MCF 10A (cell line): ENCODE data around the gene ADGRE1. TPM values are rescaled to one million over a fixed set of nuclear protein-coding genes. Genes with fewer than 3 reads are reported as not detected.

Experiments used
- BruUV-seq: library from RNA; stranded (reverse); fragments of 400-500 nt; replicated peaks from 2 replicates; lab custom pipeline; 2021; lab: Mats Ljungman, UMichigan
- CTCF ChIA-PET: fragments of 300-600 bp; sonication (Branson Sonifier 250); formaldehyde crosslinking; extraction: SDS; loops from one replicate; lab custom pipeline; 2021; ENCODE audit warnings: antibody characterized with exemption, inconsistent platforms; lab: Yijun Ruan, JAX
- POLR2A ChIA-PET: fragments of 300-600, 350-650 bp; sonication (Branson Sonifier 250); formaldehyde crosslinking; extraction: SDS; loops from one replicate; lab custom pipeline; 2020; ENCODE audit warnings: antibody characterized with exemption, inconsistent platforms; lab: Yijun Ruan, JAX
- DNase-seq: peaks from one replicate; pipeline ENCODE4 v3.0.0-alpha.2; 2018; ENCODE audit not compliant: unreplicated experiment
- H3K27ac Mint-ChIP-seq: one replicate; pipeline ENCODE4 v1.8.0; 2022; ENCODE audit warnings: mild to moderate bottlenecking, low read depth, mixed read lengths; ENCODE audit not compliant: unreplicated experiment
- H3K27me3 Mint-ChIP-seq: one replicate; pipeline ENCODE4 v1.8.0; 2022; ENCODE audit warnings: mixed read lengths; ENCODE audit not compliant: insufficient read depth, unreplicated experiment
- H3K36me3 Mint-ChIP-seq: one replicate; pipeline ENCODE4 v1.8.0; 2022; ENCODE audit warnings: mild to moderate bottlenecking, moderate library complexity, mixed read lengths; ENCODE audit not compliant: insufficient read depth, unreplicated experiment
- H3K4me1 Mint-ChIP-seq: one replicate; pipeline ENCODE4 v1.8.0; 2022; ENCODE audit warnings: mixed read lengths; ENCODE audit not compliant: insufficient read depth, unreplicated experiment
- H3K4me3 Mint-ChIP-seq: one replicate; pipeline ENCODE4 v1.8.0; 2022; ENCODE audit warnings: mild to moderate bottlenecking, moderate library complexity, mixed read lengths; ENCODE audit not compliant: unreplicated experiment
- H3K9me3 Mint-ChIP-seq: one replicate; pipeline ENCODE4 v1.8.0; 2022; ENCODE audit warnings: mixed read lengths; ENCODE audit not compliant: unreplicated experiment
- intact Hi-C: fragments of 100-400 bp; cut with micrococcal nuclease; formaldehyde crosslinking; loops from 2 replicates; pipeline ENCODE4 v1.14.1; 2022
- total RNA-seq: library from RNA; stranded (reverse); gene quantifications from 2 replicates; pipeline ENCODE4 v1.2.3, GENCODE V29; 2022
- TF ChIP-seq, protein P1 (sequence below): fragments of 200-600 bp; IDR thresholded peaks from one replicate; pipeline ENCODE4 v1.8.0; 2022; ENCODE audit warnings: antibody characterized with exemption, mild to moderate bottlenecking; ENCODE audit not compliant: unreplicated experiment

Gene ADGRE1
- total RNA-seq, 1 experiment from 2014 or later: not detected

DNA sequence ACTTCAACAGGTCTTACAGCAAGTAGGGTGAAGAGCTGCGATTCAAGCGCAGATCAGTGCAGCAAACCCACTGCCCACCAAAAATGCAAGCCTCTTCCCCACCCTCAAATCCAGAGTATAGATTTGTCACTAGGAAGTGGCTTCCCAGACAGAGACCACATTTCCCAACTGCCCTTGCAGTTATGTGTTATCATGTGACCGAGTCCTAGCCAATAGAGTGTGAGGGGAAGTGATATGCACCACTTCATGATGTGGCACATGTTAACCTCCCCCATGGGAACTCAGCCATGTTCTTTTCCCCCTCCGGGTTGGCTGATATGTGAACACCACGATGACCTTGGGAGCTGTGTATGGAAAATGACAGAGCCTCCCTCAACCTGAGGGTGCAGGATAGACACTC lies 83.1 kb downstream of the ADGRE1 start:
- POLR2A ChIA-PET: interaction anchor here (1.2 kb wide), 1 partner anchor 9 kb away, joined by 3 read pairs; no protein-coding TSS in a partner anchor
- BruUV-seq: no TSS peak
- intact Hi-C loops: no loop called here
- Mint-ChIP-seq H3K36me3 (no peaks in the 10 kb centered on the region), H3K4me1 (peaks cover 11% of the 10 kb centered on the region), H3K9me3 (no peaks in the 10 kb centered on the region), H3K27me3 (peaks cover 30% of the 10 kb centered on the region), H3K4me3 (no peak overlapping the region), H3K27ac (no peak overlapping the region)
- CTCF ChIA-PET: interaction anchor here (0.8 to 1.0 kb wide), 2 partner anchors 9 to 20 kb away, joined by 3 read pairs; no protein-coding TSS in a partner anchor
- DNase-seq: no peak
- TF ChIP-seq, protein P1, sequence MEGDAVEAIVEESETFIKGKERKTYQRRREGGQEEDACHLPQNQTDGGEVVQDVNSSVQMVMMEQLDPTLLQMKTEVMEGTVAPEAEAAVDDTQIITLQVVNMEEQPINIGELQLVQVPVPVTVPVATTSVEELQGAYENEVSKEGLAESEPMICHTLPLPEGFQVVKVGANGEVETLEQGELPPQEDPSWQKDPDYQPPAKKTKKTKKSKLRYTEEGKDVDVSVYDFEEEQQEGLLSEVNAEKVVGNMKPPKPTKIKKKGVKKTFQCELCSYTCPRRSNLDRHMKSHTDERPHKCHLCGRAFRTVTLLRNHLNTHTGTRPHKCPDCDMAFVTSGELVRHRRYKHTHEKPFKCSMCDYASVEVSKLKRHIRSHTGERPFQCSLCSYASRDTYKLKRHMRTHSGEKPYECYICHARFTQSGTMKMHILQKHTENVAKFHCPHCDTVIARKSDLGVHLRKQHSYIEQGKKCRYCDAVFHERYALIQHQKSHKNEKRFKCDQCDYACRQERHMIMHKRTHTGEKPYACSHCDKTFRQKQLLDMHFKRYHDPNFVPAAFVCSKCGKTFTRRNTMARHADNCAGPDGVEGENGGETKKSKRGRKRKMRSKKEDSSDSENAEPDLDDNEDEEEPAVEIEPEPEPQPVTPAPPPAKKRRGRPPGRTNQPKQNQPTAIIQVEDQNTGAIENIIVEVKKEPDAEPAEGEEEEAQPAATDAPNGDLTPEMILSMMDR: no peak

DNA sequence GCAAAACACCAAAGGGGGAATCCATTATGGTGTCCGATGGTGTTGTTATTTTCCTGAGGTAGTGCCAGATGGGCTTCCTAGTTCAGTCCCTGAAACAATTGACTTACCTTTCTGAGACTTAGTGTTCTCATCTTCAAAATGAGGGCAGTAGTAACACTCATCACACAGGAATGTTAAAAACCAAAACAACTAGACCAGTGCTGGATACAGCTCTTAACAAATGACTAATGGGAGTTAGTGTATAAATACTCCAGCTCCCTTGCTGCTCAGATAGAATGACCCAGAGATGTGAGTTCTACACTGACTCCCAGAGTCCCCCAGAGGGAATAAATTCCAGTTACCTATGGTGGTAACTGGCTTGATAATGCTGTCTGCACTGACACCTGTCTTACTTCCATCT lies 84.0 kb downstream of the ADGRE1 start:
- Mint-ChIP-seq H3K4me1 (peaks cover 11% of the 10 kb centered on the region), H3K27me3 (peaks cover 31% of the 10 kb centered on the region), H3K27ac (no peak overlapping the region), H3K36me3 (no peaks in the 10 kb centered on the region), H3K4me3 (no peak overlapping the region), H3K9me3 (no peaks in the 10 kb centered on the region)
- POLR2A ChIA-PET: no interaction called here
- no TSS peak for BruUV-seq
- peak; percentile 24 for DNase-seq
- CTCF ChIA-PET: interaction anchor here (1.0 kb wide), 1 partner anchor 10 kb away, joined by 3 read pairs; no protein-coding TSS in a partner anchor
- TF ChIP-seq, protein P1: no peak
- intact Hi-C loops: no loop called here

DNA sequence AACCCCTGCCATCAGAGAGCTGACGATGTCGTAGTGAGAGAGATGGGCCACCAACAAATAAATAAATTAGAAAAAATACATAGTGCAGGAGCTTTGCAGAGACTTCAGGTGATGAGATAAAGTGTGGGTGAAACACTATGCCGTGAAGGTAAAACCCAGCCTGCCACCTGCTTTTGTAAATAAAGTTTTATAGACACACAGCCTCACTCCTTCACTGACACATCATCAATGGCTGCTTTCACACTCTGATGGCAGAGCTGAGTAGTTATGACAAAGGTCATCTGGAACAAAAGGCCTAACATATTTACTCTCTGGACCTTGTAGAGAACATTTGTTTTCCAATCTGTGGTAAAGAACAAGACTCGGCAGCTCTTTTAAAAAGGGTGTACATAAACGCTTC lies 88.8 kb downstream of the ADGRE1 start:
- no peak for DNase-seq
- TF ChIP-seq, protein P1: no peak
- ChIA-PET POLR2A (no interaction called here), CTCF (interaction anchor here (0.6 kb wide), 1 partner anchor 954 kb away, joined by 3 read pairs; no protein-coding TSS in a partner anchor)
- intact Hi-C loops: no loop called here
- peaks cover 6% of the 10 kb centered on the region for H3K4me1 Mint-ChIP-seq
- no peak overlapping the region for H3K27ac Mint-ChIP-seq
- H3K4me3 Mint-ChIP-seq: no peak overlapping the region
- peaks cover 17% of the 10 kb centered on the region for H3K27me3 Mint-ChIP-seq
- no peaks in the 10 kb centered on the region for H3K9me3 Mint-ChIP-seq
- H3K36me3 Mint-ChIP-seq: no peaks in the 10 kb centered on the region
- no TSS peak for BruUV-seq

DNA sequence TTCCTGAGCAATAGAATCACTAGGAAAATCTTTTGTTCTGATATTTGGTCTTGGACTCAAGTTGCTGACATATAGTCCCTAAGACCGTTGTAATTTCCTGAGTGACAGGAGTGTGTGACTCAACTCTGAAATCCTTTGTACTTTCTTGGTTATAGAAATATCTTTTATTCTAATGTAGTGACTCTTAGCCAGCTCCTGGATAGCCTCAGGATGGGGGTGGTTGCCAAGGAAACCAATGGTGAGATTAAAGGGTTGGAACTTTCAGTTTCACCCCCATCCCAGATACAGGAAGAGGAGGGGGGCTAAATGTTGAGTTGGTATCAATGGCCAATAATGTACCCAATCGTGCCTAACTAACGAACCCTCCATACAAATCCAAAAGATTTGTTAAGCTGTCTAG lies 92.0 kb downstream of the ADGRE1 start:
- no peak overlapping the region for H3K4me3 Mint-ChIP-seq
- ChIA-PET CTCF (interaction anchor here (0.9 kb wide), 1 partner anchor 821 kb away, joined by 3 read pairs; no protein-coding TSS in a partner anchor), POLR2A (interaction anchor here (0.6 kb wide), 1 partner anchor 9 kb away, joined by 3 read pairs; no protein-coding TSS in a partner anchor)
- BruUV-seq: no TSS peak
- no peak for DNase-seq
- TF ChIP-seq, protein P1: no peak
- H3K27me3 Mint-ChIP-seq: peaks cover 12% of the 10 kb centered on the region
- peaks cover 14% of the 10 kb centered on the region for H3K9me3 Mint-ChIP-seq
- no peak overlapping the region for H3K27ac Mint-ChIP-seq
- H3K4me1 Mint-ChIP-seq: no peaks in the 10 kb centered on the region
- no peaks in the 10 kb centered on the region for H3K36me3 Mint-ChIP-seq
- intact Hi-C loops: no loop called here
